Peyer's patch (tissue), 4 donors: ENCODE measurements around the gene CRYGD. TPM values are rescaled to one million over a fixed set of nuclear protein-coding genes. Genes with fewer than 3 reads are reported as not detected.
A peak's percentile ranks its signal among the peaks of the same experiment; 100 is the strongest.

Experiments used
- DNase-seq, 3 donors: peaks; one replicate each; pipeline ENCODE4 v3.0.0-alpha.2; 2017 to 2019
- H3K27ac ChIP-seq, 4 donors: fragments of 200-600 bp; sonication (generic); one replicate each; pipeline ENCODE4 v1.5.1; 2016 to 2019
- H3K27me3 ChIP-seq, 2 donors: fragments of 200-600 bp; sonication (generic); one replicate each; pipeline ENCODE4 v1.5.1; 2019
- H3K36me3 ChIP-seq, 3 donors: fragments of 200-600 bp; sonication (generic); one replicate each; pipeline ENCODE4 v1.5.1; 2016 to 2019
- H3K4me1 ChIP-seq, 4 donors: fragments of 200-600 bp; sonication (generic); one replicate each; pipeline ENCODE4 v1.5.1; 2016 to 2019
- H3K4me3 ChIP-seq, 4 donors: fragments of 200-600 bp; sonication (generic); 1 replicate in 3 of 4; 2 replicates in 1 of 4; pipeline ENCODE4 v1.5.1; 2016 to 2019; ENCODE audit warnings: mild to moderate bottlenecking in 1 of 4
- H3K9me3 ChIP-seq, 4 donors: fragments of 200-600 bp; sonication (generic); one replicate each; pipeline ENCODE4 v1.5.1; 2016 to 2019; ENCODE audit warnings: mild to moderate bottlenecking in 1 of 4
- CTCF ChIP-seq, 6 experiments: fragments of 450-650 bp in 4 of 6; fragments of 200-600 bp in 2 of 6; sonication (generic) in 1 of 6; IDR thresholded peaks; one replicate each; pipeline ENCODE4 v1.5.1; 2017 to 2019; ENCODE audit warnings: antibody characterized with exemption in 6 of 6, mild to moderate bottlenecking in 3 of 6, moderate library complexity in 1 of 6
- POLR2A ChIP-seq, 2 donors: fragments of 450-650 bp; IDR thresholded peaks; one replicate each; pipeline ENCODE4 v1.5.1; 2017; ENCODE audit warnings: antibody characterized with exemption in 2 of 2, mild to moderate bottlenecking in 2 of 2, moderate library complexity in 2 of 2
- total RNA-seq, 4 donors: library from RNA; depleted of rRNA; stranded (reverse); fragments of >200 nt; gene quantifications; one replicate each; pipeline ENCODE4 v1.1.0, GENCODE V29; 2016

The CRYGD gene
- total RNA-seq, 4 donors from 2014 or later = not detected

GRCh38 chr2:208086029-208086428, 38.3 kb downstream of the CRYGD start:
- H3K27ac ChIP-seq = no peak overlapping the region
- H3K36me3 ChIP-seq = no peaks in the 10 kb centered on the region
- no peaks in the 10 kb centered on the region for H3K27me3 ChIP-seq
- H3K4me1 ChIP-seq = no peaks in the 10 kb centered on the region
- no peaks in the 10 kb centered on the region for H3K9me3 ChIP-seq
- no peak overlapping the region for H3K4me3 ChIP-seq
- TF ChIP-seq CTCF (IDR thresholded peaks at IDR 0.05) (no peak), POLR2A (IDR thresholded peaks at IDR 0.05) (no peak)
- DNase-seq = no peak

- Histone ChIP-seq H3K27me3 (no peaks in the 10 kb centered on the region), H3K36me3 (no peaks in the 10 kb centered on the region), H3K9me3 (no peaks in the 10 kb centered on the region), H3K4me3 (no peak overlapping the region), H3K4me1 (no peaks in the 10 kb centered on the region), H3K27ac (no peak overlapping the region)
- TF ChIP-seq POLR2A (IDR thresholded peaks at IDR 0.05) (no peak), CTCF (IDR thresholded peaks at IDR 0.05) (no peak)
- DNase-seq = no peak
Measured at GRCh38 chr2:208083807-208084206, 40.5 kb downstream of the CRYGD start.

- no peak for DNase-seq
- Histone ChIP-seq H3K4me1 (no peaks in the 10 kb centered on the region), H3K27me3 (no peaks in the 10 kb centered on the region), H3K27ac (no peak overlapping the region), H3K36me3 (no peaks in the 10 kb centered on the region), H3K4me3 (no peak overlapping the region), H3K9me3 (no peaks in the 10 kb centered on the region)
- no peak for TF ChIP-seq POLR2A (IDR thresholded peaks at IDR 0.05)
- no peak for TF ChIP-seq CTCF (IDR thresholded peaks at IDR 0.05)
Measured at GRCh38 chr2:208077276-208077675, 47.0 kb downstream of the CRYGD start.

GRCh38 chr2:208074610-208075356, 49.5 kb downstream of the CRYGD start:
- Histone ChIP-seq H3K4me1 (no peaks in the 10 kb centered on the region), H3K36me3 (no peaks in the 10 kb centered on the region), H3K4me3 (no peak overlapping the region), H3K27me3 (no peaks in the 10 kb centered on the region), H3K27ac (no peak overlapping the region), H3K9me3 (no peaks in the 10 kb centered on the region)
- DNase-seq = no peak
- TF ChIP-seq POLR2A (IDR thresholded peaks at IDR 0.05) = no peak
- no peak for TF ChIP-seq CTCF (IDR thresholded peaks at IDR 0.05)

GRCh38 chr2:208072250-208072892, 52.0 kb downstream of the CRYGD start:
- peak in 2 of 3 donors; percentile 47 to 85 for DNase-seq
- Histone ChIP-seq H3K27me3 (no peaks in the 10 kb centered on the region), H3K4me3 (no peak overlapping the region), H3K27ac (no peak overlapping the region), H3K4me1 (no peaks in the 10 kb centered on the region), H3K36me3 (no peaks in the 10 kb centered on the region), H3K9me3 (no peaks in the 10 kb centered on the region)
- TF ChIP-seq CTCF (IDR thresholded peaks at IDR 0.05) (peak; percentile 20 to 87 (median 76)), POLR2A (IDR thresholded peaks at IDR 0.05) (no peak)

Other genes starting within 250 kb of the CRYGD start
- gene PLEKHM3, start 99.0 kb downstream of the CRYGD start, total RNA-seq = 10 to 100 TPM; 14.4 to 45.4 (median 22.7) TPM
- not detected for gene CRYGC, start 5.3 kb upstream of the CRYGD start, total RNA-seq
- not detected for gene CRYGB, start 21.6 kb upstream of the CRYGD start, total RNA-seq
- not detected for gene CRYGA, start 39.1 kb upstream of the CRYGD start, total RNA-seq
- gene C2orf80, start 65.5 kb upstream of the CRYGD start, total RNA-seq = not detected
- 100 to 1,000 TPM; 115 to 299 (median 184) TPM for gene IDH1, start 130.5 kb upstream of the CRYGD start, total RNA-seq
- gene PIKFYVE, start 141.7 kb upstream of the CRYGD start, total RNA-seq = 10 to 100 TPM; 24.2 to 75.1 (median 44.3) TPM